Nephron (organoid): ENCODE data around the gene PEAK1.
"Not testable (repeated sequence)": the region's sequence is repeated elsewhere in the genome, so short reads cannot be mapped to it uniquely, and the experiment has no call there.

Source experiments
- H3K27ac Mint-ChIP-seq, 3 experiments: 2 replicates each; pipeline ENCODE4 v1.8.0; 2020; ENCODE audit warnings: mixed read lengths in 3 of 3, mild to moderate bottlenecking in 2 of 3, moderate library complexity in 1 of 3
- H3K27me3 Mint-ChIP-seq: 2 replicates; pipeline ENCODE4 v1.8.0; 2021; ENCODE audit warnings: low read depth, mild to moderate bottlenecking, moderate library complexity, mixed read lengths
- H3K36me3 Mint-ChIP-seq: 2 replicates; pipeline ENCODE4 v1.8.0; 2020; ENCODE audit warnings: low read depth, mixed read lengths
- H3K4me1 Mint-ChIP-seq: 2 replicates; pipeline ENCODE4 v1.8.0; 2020; ENCODE audit warnings: mixed read lengths
- H3K4me3 Mint-ChIP-seq, 3 experiments: 2 replicates each; pipeline ENCODE4 v1.8.0; 2020; ENCODE audit warnings: mild to moderate bottlenecking in 3 of 3, mixed read lengths in 3 of 3, moderate library complexity in 2 of 3
- H3K9me3 Mint-ChIP-seq: 2 replicates; pipeline ENCODE4 v1.8.0; 2020; ENCODE audit warnings: mixed read lengths
- CTCF ChIP-seq, 3 experiments: fragments of 200-600 bp; sonication (generic); IDR thresholded peaks; one replicate each; pipeline ENCODE4 v1.5.0; 2021; ENCODE audit warnings: antibody characterized with exemption in 3 of 3; ENCODE audit not compliant: unreplicated experiment in 3 of 3

PEAK1 gene

GRCh38 chr15:77276943-77277342, 143.0 kb downstream of the PEAK1 start:
- Mint-ChIP-seq H3K36me3 (peaks cover 50% of the 10 kb centered on the region), H3K4me3 (no peak overlapping the region), H3K9me3 (peaks cover 20% of the 10 kb centered on the region), H3K27ac (no peak overlapping the region), H3K4me1 (peaks cover 2% of the 10 kb centered on the region), H3K27me3 (no peaks in the 10 kb centered on the region)
- TF ChIP-seq CTCF (IDR thresholded peaks at IDR 0.05; ENCODE audit: unreplicated experiment in 3 of 3): no peak

DNA sequence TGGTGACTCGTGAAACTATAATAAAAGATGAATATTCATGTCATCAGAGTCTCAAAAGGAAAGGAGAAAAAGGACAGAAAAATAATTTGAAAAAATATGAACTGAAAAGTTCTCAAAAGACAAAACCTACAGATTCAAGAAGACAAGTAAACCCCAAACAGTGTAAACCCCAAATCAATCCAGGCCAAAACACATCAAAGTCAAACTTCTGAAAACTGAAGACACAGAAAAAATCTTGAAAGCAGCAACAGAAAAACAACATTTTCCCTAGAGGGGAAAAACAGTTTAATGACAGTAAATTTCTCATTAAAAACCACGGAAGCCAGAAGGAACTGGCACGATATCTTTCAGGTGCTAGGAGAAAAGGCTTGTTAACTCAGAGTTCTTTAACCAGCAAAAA, 143.8 kb downstream of the PEAK1 start:
- H3K27me3 Mint-ChIP-seq: no peaks in the 10 kb centered on the region
- no peak for TF ChIP-seq CTCF (IDR thresholded peaks at IDR 0.05; ENCODE audit: unreplicated experiment in 3 of 3)

DNA sequence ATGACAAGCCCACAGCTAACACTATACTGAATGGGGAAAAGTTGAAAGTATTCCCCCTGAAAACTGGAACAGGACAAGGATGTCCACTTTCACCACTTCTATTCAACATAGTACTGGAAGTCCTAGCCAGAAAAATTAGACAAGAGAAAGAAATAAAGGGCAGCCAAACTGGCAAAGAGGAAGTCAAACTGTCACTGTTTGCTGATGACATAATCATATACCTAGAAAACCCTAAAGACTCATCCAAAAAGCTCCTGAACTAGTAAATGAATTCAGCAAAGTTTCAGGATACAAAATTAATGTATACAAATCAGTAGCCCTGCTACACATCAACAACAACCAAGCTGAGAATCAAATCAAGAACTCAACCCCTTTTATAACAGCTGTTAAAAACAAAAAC, 146.8 kb downstream of the PEAK1 start:
- H3K9me3 Mint-ChIP-seq: peaks cover 41% of the 10 kb centered on the region

More for the DNA sequence above, 143.8 kb downstream of the PEAK1 start:
- H3K9me3 Mint-ChIP-seq: peaks cover 22% of the 10 kb centered on the region
- peaks cover 52% of the 10 kb centered on the region for H3K36me3 Mint-ChIP-seq
- no peaks in the 10 kb centered on the region for H3K4me1 Mint-ChIP-seq
- H3K4me3 Mint-ChIP-seq: no peak overlapping the region
- no peak overlapping the region for H3K27ac Mint-ChIP-seq

GRCh38 chr15:77266708-77267386, 153.1 kb downstream of the PEAK1 start:
- Mint-ChIP-seq H3K27ac (no peak overlapping the region), H3K4me3 (no peak overlapping the region), H3K9me3 (peaks cover 44% of the 10 kb centered on the region), H3K27me3 (no peaks in the 10 kb centered on the region), H3K36me3 (peaks cover 63% of the 10 kb centered on the region), H3K4me1 (no peaks in the 10 kb centered on the region)
- TF ChIP-seq CTCF (IDR thresholded peaks at IDR 0.05; ENCODE audit: unreplicated experiment in 3 of 3): no peak

More for the DNA sequence above, 146.8 kb downstream of the PEAK1 start:
- peaks cover 72% of the 10 kb centered on the region for H3K36me3 Mint-ChIP-seq
- H3K27me3 Mint-ChIP-seq, H3K4me1 Mint-ChIP-seq, H3K27ac Mint-ChIP-seq, H3K4me3 Mint-ChIP-seq: not testable (repeated sequence)

- Mint-ChIP-seq H3K4me3 (no peak overlapping the region), H3K9me3 (peaks cover 14% of the 10 kb centered on the region), H3K27me3 (no peaks in the 10 kb centered on the region), H3K4me1 (peaks cover 6% of the 10 kb centered on the region), H3K36me3 (peaks cover 24% of the 10 kb centered on the region), H3K27ac (no peak overlapping the region)
- TF ChIP-seq CTCF (IDR thresholded peaks at IDR 0.05; ENCODE audit: unreplicated experiment in 3 of 3): no peak
Measured at GRCh38 chr15:77255385-77255784, 164.5 kb downstream of the PEAK1 start.

DNA sequence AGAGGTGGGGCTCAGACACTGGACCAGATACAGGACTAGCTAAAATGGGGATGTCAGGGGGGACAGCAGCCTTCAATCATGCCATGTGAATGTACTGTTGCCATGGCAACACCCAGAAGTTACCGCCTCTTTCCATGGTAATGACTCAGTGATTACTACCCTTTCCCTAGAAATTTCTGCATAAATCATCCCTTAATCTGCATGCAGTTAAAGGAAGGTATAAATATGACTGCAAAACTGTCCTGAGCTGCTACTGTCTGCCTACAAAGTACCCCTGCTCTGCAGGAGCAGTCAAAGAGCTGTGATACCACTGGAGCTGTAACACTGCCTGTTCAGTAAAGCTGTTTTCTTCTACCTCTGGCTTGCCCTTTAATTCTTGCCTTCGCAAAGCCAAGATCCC, 168.2 kb downstream of the PEAK1 start:
- TF ChIP-seq CTCF (IDR thresholded peaks at IDR 0.05; ENCODE audit: unreplicated experiment in 3 of 3): no peak
- Mint-ChIP-seq H3K36me3 (peaks cover 21% of the 10 kb centered on the region), H3K4me1 (no peaks in the 10 kb centered on the region), H3K27ac (no peak overlapping the region), H3K27me3 (no peaks in the 10 kb centered on the region), H3K9me3 (peaks cover 2% of the 10 kb centered on the region), H3K4me3 (no peak overlapping the region)
